A549 (cell line): ENCODE measurements around the gene CCDC78.

Experiments
- FOXS1 ChIP-seq: fragments of 250-450 bp; sonication (Bioruptor Pico); IDR thresholded peaks from 2 replicates; pipeline ENCODE4 v1.5.0; 2020; ENCODE audit warnings: mild to moderate bottlenecking, moderate library complexity
- RFX5 ChIP-seq: fragments of 450-650 bp; IDR thresholded peaks from 2 replicates; pipeline ENCODE4 v1.7.1; 2014; ENCODE audit warnings: antibody characterized with exemption, mild to moderate bottlenecking, moderate library complexity
- TF ChIP-seq, protein P1 (sequence below): fragments of >200 bp; sonication (Bioruptor Twin); formaldehyde crosslinking; IDR thresholded peaks from 3 replicates; pipeline ENCODE4 v1.5.1; 2016
- TF ChIP-seq, protein P2 (sequence below): IDR thresholded peaks from 2 replicates; pipeline ENCODE4 v1.6.1; 2012

DNA sequence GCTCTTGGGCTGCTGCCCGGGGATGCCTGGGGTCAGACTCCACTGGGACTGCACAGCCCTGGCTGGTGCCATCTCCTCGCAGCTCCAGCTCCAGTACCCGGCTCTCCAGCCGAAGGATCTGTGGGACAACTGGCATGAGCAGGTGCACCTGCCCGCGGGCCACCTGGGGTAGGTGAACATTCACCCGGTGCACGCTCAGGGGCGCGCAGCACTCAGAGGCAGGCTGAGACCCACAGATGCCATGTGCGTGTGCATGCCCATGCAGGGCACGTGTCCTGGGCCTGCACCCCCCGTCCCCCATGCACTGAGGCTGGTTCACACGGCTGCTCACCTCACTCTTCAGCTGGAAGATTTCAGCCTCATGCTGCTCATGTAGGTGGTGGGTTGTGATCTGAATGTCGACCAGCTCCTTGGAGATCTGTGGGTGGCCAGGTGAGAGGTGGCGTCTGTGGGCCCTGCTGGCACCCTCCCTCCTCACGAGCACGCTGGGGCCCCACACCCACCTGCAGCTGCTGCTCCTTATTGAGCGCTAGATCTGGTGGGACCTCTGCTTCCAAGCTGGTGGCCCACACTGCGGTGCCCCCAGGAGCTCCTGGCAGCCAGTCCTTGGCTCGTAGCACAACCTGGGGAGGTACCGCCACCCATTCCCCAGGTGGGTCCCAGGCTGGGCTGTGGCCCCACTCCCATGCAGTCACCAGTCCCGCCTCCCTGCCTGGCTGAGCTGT, 618 bp downstream of the CCDC78 start:
- TF ChIP-seq, protein P1, sequence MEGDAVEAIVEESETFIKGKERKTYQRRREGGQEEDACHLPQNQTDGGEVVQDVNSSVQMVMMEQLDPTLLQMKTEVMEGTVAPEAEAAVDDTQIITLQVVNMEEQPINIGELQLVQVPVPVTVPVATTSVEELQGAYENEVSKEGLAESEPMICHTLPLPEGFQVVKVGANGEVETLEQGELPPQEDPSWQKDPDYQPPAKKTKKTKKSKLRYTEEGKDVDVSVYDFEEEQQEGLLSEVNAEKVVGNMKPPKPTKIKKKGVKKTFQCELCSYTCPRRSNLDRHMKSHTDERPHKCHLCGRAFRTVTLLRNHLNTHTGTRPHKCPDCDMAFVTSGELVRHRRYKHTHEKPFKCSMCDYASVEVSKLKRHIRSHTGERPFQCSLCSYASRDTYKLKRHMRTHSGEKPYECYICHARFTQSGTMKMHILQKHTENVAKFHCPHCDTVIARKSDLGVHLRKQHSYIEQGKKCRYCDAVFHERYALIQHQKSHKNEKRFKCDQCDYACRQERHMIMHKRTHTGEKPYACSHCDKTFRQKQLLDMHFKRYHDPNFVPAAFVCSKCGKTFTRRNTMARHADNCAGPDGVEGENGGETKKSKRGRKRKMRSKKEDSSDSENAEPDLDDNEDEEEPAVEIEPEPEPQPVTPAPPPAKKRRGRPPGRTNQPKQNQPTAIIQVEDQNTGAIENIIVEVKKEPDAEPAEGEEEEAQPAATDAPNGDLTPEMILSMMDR: no peak
- TF ChIP-seq FOXS1 (CRISPR knock-in tag) (no peak), RFX5 (no peak)
- TF ChIP-seq, protein P2, sequence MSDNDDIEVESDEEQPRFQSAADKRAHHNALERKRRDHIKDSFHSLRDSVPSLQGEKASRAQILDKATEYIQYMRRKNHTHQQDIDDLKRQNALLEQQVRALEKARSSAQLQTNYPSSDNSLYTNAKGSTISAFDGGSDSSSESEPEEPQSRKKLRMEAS: no peak
